Muscle layer of duodenum (tissue), 2 donors: ENCODE results near the gene SYT8.

Source experiments
- H3K27ac ChIP-seq: one replicate; pipeline ENCODE4 v1.7.0; 2013; ENCODE audit warnings: mild to moderate bottlenecking, low read length
- H3K27me3 ChIP-seq: one replicate; pipeline ENCODE4 v1.7.0; 2013; ENCODE audit warnings: low read depth, mild to moderate bottlenecking, control low read depth, low read length
- H3K36me3 ChIP-seq, 2 donors: one replicate each; pipeline ENCODE4 v1.7.0; 2013; ENCODE audit warnings: low read length in 2 of 2, control low read depth in 1 of 2, mild to moderate bottlenecking in 1 of 2; ENCODE audit not compliant: insufficient read depth in 2 of 2, control insufficient read depth in 1 of 2
- H3K4me1 ChIP-seq, 2 donors: one replicate each; pipeline ENCODE4 v1.7.0; 2013; ENCODE audit warnings: low read length in 2 of 2, mild to moderate bottlenecking in 2 of 2, control low read depth in 1 of 2, moderate library complexity in 1 of 2; ENCODE audit not compliant: insufficient read depth in 2 of 2, control insufficient read depth in 1 of 2
- H3K4me3 ChIP-seq, 2 donors: one replicate each; pipeline ENCODE4 v1.7.0; 2013; ENCODE audit warnings: low read length in 2 of 2, low read depth in 1 of 2, mild to moderate bottlenecking in 1 of 2
- H3K9me3 ChIP-seq, 2 donors: one replicate each; pipeline ENCODE4 v1.7.0; 2013; ENCODE audit warnings: low read length in 2 of 2, control low read depth in 1 of 2, mild to moderate bottlenecking in 1 of 2; ENCODE audit not compliant: control insufficient read depth in 1 of 2
- donor health status: healthy.

The SYT8 gene

DNA sequence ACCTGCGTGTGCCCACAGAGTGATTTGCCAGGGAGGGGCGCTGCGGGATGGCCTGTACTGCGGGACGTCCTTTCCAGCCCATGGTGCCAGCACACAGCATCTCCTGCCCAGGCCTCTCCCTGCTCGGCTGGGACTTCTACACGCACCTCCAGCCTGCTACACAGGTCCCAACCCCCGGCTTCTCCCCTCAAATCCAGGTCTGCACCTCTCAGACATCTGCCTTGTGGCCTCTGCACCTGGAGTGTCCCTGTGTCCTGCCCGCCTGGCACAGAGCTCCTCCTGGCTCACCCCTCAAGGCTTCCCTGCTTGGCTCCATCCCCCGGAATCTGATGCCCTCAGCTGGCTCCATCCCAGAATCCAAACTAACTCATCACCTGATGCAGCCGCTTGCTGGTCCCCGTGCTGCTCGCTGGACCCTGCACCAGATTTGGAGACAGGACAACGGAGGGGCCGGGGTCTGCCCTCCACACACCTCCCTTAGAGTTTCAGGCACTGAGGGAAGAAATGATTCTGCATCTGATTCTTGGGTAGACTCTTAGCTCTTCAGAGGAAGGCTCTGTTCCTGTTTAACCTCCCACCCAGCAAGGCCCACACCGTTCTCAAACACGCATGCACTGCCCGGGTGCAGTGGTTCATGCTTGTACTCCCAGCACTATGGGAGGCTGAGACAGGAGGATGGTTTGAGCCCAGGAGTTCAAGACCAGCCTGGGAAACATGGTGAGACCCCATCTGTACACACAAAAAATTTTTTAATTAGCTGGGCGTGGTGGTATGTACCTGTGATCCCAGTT is 14.0 kb downstream of the SYT8 start:
- Histone ChIP-seq H3K27me3 (peaks cover 5% of the 10 kb centered on the region), H3K36me3 (no peaks in the 10 kb centered on the region), H3K4me3 (no peak overlapping the region), H3K27ac (no peak overlapping the region), H3K9me3 (no peaks in the 10 kb centered on the region), H3K4me1 (peaks cover 0 to 4% of the 10 kb centered on the region in 2 donors)

DNA sequence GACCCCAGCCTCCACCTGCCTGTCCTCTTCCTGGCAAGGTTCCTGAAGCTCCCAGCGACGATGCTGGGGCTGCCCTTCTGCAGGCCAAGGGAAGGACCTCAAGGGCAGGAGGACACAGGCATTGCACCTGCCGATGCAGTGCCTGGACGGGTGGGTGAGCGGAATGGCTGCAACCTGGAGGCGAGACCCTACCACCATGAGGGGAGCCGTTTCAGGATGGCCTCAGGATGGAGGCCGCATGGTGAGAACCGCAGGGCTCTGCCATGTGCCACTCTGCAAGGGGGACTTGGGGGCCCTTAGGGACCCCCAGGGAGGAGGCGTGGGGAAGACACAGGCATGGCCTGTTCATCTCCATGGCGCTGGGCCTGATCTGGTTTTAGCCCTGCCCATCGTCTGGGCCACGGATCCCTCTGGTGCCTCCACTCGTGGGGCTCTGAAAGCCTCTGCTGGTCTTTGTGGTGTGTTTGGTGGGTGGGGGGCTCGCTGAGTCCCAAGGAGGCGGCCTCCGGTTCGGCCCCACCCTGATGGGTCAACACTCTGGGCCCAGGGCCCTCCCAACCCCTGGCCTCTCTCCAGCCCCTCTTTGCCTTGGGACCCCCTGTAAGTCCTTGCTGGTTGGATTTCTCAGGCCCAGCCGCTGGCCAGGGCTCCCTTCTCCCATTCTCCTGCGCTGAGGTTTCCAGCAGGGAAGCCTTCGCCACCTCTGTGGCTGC is 16.8 kb downstream of the SYT8 start:
- Histone ChIP-seq H3K27me3 (no peaks in the 10 kb centered on the region), H3K4me3 (no peak overlapping the region), H3K36me3 (no peaks in the 10 kb centered on the region), H3K9me3 (no peaks in the 10 kb centered on the region), H3K4me1 (no peaks in the 10 kb centered on the region), H3K27ac (peak overlapping the region; percentile 45)

DNA sequence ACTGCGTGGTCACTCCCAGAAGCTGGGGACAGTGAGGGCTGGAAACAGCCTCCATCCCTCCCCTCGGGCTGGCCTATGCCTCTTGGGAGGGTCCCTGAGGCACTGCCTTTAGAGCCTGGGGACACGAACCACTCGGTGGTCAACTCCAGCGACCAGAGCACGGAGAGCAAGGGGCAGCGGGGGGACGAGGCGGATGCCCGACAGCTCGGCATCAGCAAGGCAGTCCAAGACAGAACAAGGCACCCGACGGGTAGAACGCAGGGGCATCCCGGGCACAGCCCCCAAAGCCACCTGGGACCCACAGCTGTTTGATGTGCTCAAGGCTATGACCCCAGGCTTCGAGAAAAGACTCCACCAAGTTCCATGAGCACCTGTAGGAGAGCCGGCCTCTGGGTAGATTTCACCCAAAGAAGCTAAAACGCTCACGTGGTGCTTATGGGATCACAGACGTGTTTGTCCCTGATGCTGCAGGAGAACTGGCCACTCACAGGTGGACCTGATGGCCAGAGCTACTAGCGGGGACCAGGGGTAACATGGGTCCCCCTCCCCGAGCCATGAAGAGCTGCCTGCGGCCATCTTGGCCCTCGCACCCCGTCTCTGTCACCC is 17.6 kb downstream of the SYT8 start:
- no peak overlapping the region for H3K4me3 ChIP-seq
- H3K27ac ChIP-seq: peak overlapping the region; percentile 45
- no peaks in the 10 kb centered on the region for H3K27me3 ChIP-seq
- H3K9me3 ChIP-seq: no peaks in the 10 kb centered on the region
- H3K4me1 ChIP-seq: no peaks in the 10 kb centered on the region
- no peaks in the 10 kb centered on the region for H3K36me3 ChIP-seq

DNA sequence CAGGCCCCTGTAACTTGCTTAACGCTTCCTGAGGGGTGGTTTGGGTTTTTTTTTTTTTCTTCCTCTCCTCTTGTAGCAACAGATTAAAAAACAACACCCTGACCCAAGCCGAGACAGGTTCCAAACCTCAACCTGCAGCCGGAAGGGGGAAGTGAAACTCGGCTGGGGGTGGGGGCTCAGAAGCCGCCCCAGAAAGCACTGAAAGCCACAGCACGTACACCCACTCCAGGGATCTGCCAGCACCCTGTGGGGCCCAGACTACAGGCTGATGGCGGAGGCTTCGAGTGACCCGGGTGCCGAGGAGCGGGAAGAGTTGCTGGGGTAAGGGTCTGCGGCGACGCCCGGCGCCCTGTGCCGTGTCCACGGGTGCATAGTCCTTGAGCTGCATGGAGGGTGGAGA is 18.1 kb downstream of the SYT8 start, which contains the start of gene LSP1:
TSS of gene LSP1 (plus strand) at position 208 of the 400 bp plus-strand sequence. CDS start at position 269, 61 bp downstream.
- peak within 1 kb of the TSS; percentile 45 for H3K27ac ChIP-seq
- H3K9me3 ChIP-seq: no peaks in the 10 kb centered on the region
- H3K4me1 ChIP-seq: no peaks in the 10 kb centered on the region
- peak within 1 kb of the TSS; percentile 33 to 45 for H3K4me3 ChIP-seq
- no peaks in the 10 kb centered on the region for H3K36me3 ChIP-seq
- H3K27me3 ChIP-seq: no peaks in the 10 kb centered on the region

DNA sequence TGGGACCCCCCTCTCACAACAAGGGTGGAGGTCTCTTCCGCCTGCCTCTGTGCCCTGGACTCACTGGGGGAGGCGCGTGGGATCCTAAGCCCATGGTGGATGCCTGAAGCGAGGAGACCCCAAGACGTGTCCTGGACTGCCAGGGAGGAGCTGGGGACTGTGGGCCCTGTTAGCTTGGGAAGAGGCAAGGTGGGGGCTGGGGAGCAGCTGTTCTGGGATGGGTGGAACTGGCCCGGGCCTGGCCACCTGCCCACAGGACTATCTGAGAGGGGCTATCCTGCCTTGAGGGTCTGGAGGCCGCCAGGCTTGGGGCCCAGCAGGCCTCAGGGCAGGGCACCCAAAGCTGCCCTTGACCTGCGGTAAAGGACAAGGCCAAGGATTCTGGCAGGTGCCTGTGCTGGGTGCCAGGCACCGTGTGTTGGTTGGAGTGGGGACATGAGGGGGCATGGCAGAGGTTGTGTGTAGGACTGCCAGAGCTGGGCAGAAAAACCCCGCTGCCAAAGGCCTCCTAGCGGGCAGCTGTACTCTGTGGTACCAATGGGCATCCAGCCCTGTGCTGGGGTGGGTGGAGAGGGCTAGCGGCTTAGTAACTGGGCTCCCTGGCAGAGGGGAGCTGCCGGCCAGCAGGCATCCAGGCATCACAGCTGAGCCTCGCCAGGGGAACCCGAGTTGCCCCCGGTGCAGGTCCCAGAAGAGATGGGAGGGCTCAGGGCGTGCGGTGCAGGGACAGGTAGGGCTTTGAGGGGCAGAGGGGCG is 18.8 kb downstream of the SYT8 start:
- H3K27ac ChIP-seq: peak overlapping the region; percentile 8
- no peaks in the 10 kb centered on the region for H3K36me3 ChIP-seq
- H3K4me1 ChIP-seq: no peaks in the 10 kb centered on the region
- H3K4me3 ChIP-seq: peak overlapping the region; percentile 33 to 45
- no peaks in the 10 kb centered on the region for H3K27me3 ChIP-seq
- no peaks in the 10 kb centered on the region for H3K9me3 ChIP-seq

DNA sequence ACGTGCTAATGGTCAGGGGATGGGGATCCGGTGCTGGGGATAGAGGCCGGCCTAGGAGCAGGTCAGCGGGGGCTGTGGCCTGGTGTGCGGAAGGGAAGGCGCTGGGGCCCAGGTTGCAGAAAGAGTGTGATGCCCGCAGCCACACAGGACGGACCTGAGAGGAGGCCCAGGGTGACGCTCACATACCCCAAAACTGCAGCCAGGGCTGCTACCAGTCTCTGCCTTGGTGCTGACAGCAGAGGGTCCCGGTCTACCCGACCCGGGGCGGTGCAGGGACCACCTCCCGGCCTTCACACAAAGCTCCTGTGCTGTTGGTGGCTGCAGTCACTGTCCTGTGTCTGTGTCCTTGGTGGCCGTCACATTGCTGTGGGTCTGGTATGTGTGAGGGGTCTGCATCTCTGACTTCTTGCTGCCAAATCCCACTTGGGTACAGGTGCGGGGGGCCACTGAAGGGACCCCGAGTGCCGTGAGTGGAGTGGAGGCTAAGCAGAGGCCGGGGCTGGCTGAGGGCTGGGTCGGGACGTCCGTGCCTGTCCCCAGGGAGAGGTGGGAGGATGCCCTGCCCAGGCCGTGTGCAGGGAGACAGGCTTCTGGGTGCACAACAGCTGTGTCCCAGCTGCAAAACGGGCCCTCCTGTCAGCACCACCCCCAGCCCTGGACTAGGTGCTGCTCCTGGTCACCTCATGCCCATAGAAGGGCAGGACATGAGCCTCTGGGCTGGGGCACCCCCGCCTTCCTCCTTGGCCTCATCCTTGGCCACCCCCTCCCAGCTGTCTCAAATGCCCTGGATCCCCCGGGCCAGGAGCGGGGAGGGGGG is 19.6 kb downstream of the SYT8 start:
- peak overlapping the region in 1 of 2 donors; percentile 45 for H3K4me3 ChIP-seq
- H3K27ac ChIP-seq: no peak overlapping the region
- H3K27me3 ChIP-seq: no peaks in the 10 kb centered on the region
- H3K36me3 ChIP-seq: no peaks in the 10 kb centered on the region
- no peaks in the 10 kb centered on the region for H3K9me3 ChIP-seq
- H3K4me1 ChIP-seq: no peaks in the 10 kb centered on the region

DNA sequence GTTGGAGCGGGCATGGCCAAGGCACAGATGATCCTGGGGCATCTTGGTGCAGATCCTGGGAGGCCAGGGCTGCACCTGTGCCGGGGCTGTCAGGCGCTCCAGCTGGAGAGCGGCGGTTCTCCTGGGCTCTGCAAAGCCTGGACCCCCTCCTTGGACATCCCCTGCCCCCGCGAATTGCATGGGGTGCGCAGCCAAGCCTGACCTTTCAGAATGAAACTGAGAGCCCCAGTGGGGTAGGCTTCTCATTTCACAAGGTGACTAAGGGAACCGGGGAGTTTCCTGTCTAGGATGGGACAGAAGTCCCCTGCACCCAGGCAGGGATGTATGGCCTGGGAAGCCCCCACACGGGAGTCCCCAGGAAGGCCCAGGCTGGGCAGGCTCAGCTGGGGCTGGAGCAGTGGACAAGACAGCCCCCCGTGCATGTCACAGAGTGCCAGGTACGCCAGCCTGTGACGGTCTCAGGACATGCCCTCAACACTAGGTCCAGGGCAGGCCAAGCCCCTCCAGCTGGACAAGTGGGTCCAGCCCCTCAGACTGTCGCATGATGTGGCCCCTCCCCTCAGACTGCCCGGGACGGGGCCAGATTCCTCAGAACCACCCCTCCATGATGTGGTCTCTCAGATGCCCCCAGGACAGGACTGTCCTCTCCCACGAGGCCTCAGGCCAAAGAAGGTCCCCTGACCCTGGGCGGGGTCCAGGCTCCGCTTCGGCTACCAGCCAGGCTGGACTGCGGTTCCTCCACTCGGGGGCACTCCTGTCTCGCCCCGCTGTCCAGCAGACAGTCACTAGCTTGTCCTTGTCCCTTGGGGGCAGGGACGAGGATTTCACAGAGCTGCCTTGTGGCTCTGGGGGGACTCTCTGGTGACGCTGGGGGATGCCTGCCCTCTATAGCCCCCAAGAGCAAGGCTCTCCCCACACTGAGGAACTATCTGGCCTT is 20.4 kb downstream of the SYT8 start:
- Histone ChIP-seq H3K4me3 (no peak overlapping the region), H3K36me3 (no peaks in the 10 kb centered on the region), H3K27ac (no peak overlapping the region)

DNA sequence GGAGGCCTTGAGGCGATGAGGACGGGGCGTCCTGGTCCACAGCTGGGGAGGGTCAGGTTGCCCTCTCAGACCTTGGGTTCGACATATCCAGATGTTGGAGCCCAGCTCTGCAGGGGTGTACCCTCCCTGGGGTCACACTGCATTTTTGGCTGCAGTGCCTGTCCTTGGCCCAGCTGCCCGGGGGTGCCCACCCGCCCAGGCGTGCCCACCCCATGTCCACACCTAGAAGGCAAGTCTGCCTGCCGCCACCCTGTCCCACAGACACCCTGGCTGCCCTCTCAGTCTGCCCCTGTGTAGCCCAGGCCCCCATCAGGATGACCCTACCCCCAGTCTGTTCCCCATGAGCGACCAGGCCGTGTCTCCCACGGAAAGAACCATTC is 21.1 kb downstream of the SYT8 start:
- H3K27ac ChIP-seq: no peak overlapping the region
- no peak overlapping the region for H3K4me3 ChIP-seq
- H3K9me3 ChIP-seq: no peaks in the 10 kb centered on the region
- no peaks in the 10 kb centered on the region for H3K27me3 ChIP-seq
- H3K4me1 ChIP-seq: no peaks in the 10 kb centered on the region
- no peaks in the 10 kb centered on the region for H3K36me3 ChIP-seq

More for the DNA sequence above, 20.4 kb downstream of the SYT8 start:
- H3K4me1 ChIP-seq: no peaks in the 10 kb centered on the region
- H3K27me3 ChIP-seq: no peaks in the 10 kb centered on the region
- no peaks in the 10 kb centered on the region for H3K9me3 ChIP-seq

DNA sequence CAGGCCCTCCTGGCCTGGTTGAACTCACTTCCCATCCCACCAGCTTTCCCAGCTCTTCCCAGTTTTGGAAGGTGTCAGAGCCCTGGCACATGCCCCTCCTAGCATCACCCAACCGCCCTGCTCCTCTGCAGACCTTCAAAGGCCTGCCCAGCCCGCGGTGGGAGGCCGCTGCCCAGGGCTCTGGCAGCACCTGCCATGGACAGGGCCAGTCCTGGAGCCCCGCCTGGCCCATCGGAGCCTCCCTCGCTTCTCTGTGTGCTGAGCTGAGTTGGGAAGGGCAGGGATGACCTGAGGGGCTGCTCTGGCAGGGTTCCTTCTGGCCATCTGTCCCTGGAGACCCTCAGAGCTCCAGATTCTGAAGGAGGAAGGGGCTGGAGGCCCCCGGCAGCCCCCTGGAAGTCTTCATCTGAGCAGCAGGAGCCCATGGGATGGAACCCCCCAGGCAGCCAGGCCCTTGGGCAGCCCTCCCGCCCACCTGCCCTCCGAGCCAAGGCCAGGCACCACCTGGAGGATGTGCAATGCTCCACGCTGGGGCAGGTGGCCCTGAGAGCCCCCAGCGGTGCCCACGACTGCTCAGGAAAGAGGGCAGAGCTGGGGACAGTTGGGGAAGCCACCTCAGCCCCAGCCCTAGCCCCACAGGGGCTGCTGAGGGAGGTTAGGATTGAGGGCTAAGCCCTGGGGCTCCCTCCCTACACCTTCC is 21.7 kb downstream of the SYT8 start:
- Histone ChIP-seq H3K27me3 (no peaks in the 10 kb centered on the region), H3K36me3 (no peaks in the 10 kb centered on the region), H3K27ac (no peak overlapping the region), H3K4me1 (no peaks in the 10 kb centered on the region), H3K9me3 (no peaks in the 10 kb centered on the region), H3K4me3 (no peak overlapping the region)
